TTC549 (cell line): Measurements from ENCODE around the gene CDCA5.
"Not testable (repeated sequence)": the region's sequence is repeated elsewhere in the genome, so short reads cannot be mapped to it uniquely, and the experiment has no call there.

ENCODE experiments used
- FAIRE-seq: peaks from 2 replicates; lab custom pipeline; 2012; peaks lifted over from hg19 to GRCh38; lab: Jason Lieb, UNC

Gene CDCA5

DNA sequence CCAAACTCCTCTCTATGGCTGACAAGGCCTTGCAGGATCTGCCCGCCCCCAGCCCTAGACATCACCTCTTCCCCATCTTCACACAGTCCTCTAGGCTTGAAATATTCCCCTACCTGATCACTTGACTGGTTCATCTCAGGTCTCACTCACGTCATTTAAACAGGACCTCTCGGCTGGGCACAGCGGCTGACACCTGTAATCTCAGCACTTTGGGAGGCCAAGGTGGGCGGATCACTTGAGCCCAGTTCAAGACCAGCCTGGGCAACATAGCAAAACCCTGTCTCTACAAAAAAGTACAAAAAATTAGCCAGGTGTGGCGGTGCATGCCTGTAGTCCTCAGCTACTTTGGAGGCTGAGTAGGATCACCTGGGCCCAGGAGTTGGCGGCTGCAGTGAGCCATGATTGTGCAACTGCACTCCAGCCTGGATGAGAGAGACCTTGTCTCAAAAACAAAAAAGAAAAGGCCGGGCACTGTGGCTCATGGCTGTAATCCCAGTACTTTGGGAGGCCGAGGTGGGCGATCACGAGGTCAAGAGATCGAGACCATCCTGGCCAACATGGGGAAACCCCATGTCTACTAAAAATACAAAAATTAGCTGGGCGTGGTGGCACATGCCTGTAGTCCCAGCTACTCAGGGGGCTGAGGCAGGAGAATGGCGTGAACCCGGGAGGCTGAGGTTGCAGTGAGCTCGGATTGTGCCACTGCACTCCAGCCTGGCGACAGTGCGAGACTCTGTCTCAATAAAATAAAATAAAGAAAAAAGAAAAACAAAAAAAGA, 35.2 kb upstream of the CDCA5 start:
- FAIRE-seq, result not testable (repeated sequence)

DNA sequence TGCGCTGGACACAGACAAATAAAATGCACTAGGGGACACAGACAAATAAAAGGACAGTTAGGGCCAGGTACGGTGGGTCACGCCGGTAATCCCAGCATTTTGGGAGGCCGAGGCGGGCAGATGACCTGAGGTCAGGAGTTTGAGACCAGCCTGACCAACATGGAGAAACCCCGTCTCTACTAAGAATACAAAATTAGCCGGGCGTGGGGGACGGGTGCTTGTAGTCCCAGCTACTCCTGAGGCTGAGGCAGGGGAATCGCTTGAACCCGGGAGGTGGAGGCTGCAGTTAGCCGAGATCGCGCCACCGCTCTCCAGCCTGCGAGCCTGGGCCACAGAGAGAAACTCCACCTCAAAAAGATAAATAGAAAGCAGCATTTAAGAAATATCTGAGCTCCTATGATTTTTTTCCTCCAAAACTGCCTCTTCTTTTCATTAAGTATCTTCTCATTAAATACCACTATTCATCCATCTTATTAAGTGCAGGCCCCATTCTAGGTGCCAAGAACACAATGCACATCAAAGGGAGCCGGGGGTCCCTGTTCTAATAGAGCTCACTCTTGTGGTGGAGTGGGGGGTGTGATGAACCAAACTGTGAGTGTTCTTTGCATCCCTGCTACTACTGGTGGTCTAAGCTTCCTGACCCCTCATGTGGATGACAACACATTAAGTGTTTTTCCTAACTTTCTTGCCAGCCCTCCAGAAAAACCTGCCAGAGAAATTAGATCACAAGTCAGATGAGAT, 34.4 kb upstream of the CDCA5 start:
- FAIRE-seq, result no peak

DNA sequence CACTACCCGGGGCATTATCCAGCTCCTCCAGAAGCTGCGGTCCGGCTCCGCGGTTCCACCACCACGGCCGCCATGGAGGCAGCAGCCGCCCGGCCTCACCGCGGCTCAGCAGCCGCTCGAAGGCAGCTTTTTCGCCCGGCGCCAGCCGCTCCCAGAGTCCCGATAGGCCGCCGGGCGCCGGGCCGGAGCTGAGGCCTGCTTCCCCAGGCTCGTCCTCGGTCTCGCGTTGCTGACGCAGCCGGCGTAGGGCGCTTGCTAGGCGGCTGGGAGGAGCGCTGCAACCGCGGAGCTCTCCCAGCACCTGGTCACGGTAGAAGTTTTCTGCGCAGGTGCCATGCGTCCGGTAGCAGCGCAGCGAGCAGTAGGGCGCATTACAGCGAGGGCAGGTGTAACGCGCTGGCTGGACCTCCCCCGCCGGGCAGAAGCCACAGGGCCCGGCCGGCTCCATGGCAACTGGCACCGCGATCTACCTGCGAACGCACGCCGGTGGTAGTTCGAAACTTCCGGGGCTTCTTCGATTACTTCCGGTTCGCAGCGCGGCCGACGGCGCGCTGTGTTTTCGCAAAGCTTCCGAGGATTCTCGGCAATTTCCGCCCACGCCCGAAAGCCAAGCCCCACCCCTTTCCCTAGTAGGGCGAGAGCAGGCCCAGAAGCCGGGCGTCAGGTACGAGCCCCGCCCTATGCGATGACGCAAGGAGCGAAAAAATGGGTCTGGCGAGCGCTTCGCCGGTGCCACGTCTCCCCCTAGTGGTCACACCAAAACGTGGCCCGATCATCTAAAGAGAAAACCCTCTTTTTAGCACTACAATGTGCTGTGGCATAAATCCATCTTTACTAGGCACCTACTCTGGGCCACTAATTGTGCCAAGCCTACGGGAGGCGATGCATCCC, 33.6 kb upstream of the CDCA5 start, which contains the start of gene ZNHIT2:
ZNHIT2 (minus strand) TSS at position 496 of the 891 bp plus-strand sequence; CDS start at position 448, 48 bp downstream.
- FAIRE-seq, result peak; percentile 95

DNA sequence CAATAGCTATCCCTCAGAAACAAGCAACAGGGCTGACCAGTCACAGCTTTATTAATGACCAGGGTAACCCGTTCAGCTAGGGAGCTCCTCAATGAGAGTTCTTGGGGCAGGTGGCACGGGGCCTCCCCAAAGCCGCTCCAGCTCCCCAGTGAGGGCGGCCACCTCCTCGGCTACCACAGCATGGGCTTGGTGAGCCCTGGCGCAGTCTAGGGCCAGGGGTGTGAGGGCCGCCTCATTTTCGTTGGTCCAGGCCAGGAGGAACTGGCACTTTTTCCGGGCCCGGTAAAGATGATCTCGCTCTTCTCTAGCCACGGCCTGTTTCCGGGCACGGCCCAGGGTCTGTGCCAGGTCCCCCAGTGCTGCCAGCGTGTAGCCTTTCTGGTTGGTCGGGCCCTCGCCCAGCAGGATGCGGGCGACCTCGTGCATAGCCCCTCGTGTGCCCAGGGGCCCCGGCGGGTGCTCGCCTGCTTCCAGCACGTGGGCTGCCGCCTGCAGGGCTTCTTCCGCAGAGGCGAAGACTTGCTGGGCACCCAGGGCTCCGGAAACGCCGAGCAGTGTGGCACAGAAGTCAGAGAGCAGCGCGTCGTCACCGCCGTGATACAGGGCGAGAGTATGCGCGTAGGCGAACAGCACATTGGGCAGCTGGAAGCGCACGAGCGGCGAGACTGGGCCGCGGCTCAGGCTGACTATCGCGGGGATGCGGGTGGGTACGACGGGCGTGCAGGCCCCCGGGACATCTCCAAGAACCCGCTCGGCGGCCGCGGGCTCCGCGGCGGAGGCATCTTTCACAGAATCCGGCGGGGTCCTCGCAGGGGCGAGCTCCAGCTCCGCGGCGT, 32.7 kb upstream of the CDCA5 start:
- no peak for FAIRE-seq

DNA sequence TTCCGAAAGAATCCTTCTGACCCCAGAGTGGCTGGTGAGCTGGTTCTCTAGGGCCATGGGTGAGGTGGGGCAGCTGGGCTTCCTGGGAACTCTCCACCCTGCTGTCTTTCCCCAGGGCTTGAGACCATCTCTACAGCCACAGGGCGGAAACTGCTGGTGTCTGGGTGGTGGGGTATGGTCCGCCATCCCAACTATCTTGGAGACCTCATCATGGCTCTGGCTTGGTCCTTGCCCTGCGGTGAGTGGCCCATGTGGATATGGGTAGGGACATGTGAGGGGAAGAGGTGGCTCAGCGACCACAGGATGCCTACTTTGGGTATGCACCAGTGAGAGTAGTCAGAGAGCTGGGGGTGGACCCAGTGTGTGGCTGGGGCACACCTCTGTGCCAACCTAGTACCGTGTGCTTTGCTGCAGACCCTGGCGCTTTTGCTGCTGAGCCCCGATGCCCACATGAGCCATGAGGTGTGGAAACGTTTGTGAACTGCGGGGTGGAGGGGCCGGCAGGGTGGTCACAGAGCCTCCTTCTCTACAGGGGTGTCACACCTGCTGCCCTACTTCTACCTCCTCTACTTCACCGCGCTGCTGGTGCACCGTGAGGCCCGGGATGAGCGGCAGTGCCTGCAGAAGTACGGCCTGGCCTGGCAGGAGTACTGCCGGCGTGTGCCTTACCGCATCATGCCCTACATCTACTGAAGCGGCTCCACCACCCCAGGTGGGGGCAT, 31.7 kb upstream of the CDCA5 start:
- no peak for FAIRE-seq

DNA sequence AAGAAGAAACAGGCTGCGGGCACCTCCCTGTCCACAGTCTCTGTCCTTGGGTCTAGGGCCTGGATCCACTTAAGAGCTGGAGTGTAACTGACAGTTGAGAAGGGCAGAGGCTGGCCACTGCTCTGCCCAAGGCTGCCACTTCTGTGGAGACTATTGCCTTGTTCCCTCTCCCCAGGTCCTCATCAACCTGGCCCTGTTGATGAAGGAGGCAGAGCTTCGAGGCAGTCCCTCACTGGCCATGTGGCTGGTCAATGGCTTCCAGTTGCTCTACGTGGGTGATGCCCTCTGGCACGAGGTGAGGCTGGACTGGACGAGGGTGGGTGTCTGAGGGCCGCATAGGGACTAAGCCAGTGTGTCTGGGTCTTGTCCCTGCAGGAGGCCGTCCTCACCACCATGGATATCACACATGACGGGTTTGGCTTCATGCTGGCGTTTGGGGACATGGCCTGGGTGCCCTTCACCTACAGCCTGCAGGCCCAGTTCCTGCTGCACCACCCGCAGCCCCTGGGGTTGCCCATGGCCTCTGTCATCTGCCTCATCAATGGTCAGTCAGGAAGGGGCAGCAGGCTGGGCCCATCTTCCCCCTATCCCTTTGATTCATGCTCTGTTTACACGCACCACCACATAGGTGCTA, 30.8 kb upstream of the CDCA5 start:
- no peak for FAIRE-seq

DNA sequence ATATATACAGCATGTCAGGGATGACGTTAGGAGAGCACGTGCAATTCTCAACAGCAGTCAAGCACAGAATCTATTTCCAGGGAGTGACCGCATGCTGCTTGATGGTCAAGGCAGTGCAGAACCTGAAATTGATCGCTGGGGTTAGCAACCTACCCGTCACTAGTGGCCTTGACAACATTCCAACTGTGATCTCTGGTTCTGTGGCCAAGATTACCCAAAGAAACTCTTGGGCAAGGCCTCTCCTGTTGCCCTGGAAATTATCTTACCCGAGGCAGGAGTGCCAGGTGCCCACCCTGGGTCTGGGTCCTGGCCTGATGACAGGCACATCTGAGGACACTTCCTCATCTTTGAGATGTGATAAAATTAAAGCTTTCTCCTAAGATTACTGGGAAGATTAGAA, 30.0 kb upstream of the CDCA5 start:
- FAIRE-seq, result no peak

DNA sequence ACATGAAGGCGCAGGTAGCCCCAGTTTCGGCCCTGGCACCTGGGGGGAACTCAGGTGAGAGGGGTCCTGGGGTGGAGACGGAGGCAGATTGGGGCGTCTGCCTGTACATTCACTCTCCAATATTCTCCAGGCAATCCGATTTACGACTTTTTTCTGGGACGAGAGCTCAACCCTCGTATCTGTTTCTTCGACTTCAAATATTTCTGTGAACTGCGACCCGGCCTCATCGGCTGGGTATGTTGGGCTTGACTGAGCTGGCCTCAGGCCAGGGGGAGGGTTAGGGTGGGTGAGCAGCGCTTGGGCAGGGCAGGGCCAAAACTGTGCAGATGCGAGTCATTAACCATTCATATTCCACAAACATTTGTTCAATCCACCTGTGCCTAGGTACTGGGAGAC, 29.5 kb upstream of the CDCA5 start:
- FAIRE-seq, result no peak

DNA sequence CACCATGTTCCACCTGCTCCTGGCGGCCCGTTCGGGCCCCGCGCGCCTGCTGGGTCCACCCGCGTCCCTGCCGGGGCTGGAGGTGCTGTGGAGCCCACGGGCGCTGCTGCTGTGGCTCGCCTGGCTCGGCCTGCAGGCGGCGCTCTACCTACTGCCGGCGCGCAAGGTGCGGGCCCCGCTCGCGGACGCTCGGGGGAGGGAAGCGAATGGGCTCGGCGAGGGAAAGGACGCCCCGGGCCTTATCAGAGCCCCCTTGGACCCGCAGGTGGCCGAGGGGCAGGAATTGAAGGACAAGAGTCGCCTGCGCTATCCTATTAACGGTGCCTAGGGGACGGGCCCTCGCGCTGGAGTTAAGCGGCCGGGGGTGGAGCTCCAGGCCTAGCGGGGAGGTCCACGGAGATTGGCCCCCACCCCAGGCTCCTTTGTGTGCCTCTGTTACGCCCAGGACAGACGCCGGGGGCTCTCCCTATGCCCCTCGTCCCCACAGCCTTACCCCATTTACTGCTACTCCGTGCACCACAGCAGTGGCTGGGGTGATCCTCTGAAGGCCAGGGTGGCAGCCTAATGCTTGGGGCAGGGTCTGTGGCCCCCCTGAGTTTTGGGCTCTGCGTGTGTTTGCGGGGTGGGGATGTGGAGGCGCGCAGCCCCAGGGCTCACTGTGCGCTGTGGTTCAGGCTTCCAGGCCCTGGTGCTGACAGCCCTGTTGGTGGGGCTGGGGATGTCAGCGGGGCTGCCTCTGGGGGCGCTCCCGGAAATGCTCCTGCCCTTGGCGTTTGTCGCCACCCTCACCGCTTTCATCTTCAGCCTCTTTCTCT, 28.9 kb upstream of the CDCA5 start:
- FAIRE-seq, result no peak

DNA sequence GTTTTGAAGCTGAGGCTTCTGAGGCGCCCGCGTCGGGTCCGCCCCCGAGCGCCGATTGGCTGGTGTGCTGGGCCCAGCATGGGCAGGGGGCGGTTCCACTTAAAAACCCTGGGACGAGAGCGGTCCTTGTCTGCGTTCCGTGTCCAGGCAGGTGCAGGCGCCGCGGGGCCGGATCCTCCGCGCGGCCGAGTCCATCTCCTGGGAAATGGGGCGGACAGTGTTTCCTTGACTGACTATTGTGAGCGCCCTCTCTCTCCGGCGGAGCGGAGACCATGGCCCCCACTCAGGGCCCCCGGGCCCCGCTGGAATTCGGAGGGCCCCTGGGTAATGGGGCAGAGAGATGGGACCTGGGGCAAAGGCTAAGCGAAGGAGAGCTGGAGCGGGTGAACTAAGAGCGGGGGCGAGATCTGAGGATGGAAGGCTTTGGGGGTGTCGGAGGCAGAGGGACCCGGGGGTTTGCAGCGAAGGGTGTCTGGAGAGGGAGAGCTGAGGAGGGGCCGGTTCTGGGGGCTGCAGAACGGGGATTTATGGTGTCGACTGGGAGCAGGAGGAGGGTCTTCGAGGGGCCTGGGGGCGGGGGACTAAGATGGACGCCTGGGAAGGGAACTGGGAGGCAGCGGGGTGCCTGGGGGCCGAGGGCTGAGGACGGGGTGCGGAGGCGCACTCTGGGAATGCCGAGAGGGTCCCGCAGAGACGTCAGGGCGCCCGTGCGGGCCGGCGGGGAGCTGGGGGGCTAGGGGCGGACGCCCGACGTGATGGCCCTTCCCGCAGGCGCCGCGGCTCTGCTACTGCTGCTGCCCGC, 28.1 kb upstream of the CDCA5 start, which contains the start of gene TM7SF2:
TM7SF2 (plus strand) TSS at position 129 of the 802 bp plus-strand sequence; CDS start at position 273, 144 bp downstream.
- FAIRE-seq, result peak; percentile 62

DNA sequence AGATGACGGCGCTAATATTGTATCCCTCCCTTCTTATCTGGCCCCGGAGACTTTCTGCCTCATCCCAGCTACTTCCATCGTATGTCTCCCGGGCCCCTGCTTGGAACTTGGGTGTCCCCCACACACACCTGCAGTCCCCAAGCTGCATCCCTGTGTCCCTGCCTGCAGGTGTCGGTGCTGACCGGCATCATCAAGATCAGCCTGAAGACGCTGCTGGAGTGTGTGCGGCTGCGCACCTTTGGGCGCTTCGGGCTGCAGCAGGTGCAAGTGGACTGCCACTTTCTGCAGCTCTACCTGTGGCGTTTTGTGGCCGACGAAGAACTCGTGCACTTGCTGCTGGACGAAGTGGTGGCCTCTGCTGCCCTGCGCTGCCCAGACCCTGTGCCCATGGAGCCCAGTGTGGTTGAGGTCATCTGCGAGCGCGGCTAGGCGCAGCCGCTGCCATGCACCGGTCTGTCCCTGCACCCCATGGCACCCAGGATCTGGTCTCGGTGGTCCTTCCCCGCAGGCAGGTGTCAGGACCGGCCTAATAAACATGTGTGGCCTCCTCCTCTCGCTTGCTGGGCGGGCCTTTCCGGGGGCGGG, 27.4 kb upstream of the CDCA5 start:
- no peak for FAIRE-seq

DNA sequence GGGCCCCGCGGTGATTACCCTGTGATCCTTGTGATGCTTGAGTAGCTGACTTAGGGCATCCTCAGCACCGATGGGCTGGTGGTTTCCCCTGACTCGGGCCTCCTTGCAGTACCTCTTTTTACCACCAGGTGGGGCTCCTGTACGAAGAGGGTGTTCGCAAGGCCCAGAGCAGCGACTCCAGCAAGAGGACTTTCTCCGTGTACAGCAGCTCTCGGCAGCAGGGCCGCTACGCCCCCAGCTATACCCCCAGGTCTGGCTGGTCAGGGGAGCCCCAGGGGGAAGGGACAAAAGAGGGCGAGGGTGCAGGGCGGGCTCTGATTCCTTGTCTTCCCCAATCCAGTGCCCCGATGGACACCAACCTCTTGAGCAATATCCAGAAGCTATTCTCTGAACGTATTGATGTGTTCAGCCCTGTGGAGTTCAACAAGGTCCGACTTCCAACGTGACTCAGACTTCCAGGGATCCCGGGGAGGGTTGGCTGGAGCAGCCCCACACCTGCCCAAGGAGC, 26.6 kb upstream of the CDCA5 start:
- FAIRE-seq, result peak; percentile 43

DNA sequence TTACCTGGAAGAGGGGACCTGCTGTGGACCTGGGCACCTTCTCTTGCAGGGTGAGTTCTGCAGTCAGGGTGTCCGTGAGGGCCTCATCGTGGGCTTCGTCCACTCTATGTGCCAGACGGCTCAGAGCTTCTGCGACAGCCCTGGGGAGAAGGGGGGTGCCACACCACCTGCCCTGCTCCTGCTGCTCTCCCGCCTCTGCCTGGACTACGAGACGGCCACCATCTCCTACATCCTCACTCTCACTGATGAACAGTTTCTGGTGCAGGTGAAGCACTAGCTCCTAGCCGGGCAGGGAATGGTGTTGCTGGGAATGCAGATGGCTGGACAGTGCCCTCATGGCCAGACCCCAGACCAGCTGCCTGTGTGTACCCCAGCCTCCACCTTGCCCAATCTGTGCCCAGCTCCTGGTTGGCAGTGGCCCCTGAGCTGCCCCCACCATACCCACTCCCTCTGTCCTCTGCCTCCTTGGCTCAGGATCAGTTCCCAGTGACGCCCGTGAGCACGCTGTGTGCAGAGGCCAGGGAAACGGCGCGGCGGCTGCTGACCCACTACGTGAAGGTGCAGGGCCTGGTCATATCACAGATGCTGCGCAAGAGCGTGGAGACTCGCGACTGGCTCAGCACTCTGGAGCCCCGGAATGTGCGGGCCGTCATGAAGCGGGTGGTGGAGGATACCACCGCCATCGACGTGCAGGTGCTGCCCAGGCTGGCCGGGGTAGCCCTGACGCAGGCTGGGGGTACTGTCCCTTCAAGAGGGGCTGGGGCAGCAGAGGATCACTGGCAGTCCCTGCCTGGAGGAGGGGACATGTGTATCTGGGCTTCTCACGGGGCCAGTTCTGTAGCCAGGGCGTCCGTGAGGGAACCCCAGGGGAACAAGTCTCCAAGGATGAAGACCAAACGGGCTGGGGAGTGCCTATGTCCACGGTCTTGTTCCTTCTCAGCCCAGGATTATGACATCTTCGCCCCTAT, 25.7 kb upstream of the CDCA5 start:
- no peak for FAIRE-seq

DNA sequence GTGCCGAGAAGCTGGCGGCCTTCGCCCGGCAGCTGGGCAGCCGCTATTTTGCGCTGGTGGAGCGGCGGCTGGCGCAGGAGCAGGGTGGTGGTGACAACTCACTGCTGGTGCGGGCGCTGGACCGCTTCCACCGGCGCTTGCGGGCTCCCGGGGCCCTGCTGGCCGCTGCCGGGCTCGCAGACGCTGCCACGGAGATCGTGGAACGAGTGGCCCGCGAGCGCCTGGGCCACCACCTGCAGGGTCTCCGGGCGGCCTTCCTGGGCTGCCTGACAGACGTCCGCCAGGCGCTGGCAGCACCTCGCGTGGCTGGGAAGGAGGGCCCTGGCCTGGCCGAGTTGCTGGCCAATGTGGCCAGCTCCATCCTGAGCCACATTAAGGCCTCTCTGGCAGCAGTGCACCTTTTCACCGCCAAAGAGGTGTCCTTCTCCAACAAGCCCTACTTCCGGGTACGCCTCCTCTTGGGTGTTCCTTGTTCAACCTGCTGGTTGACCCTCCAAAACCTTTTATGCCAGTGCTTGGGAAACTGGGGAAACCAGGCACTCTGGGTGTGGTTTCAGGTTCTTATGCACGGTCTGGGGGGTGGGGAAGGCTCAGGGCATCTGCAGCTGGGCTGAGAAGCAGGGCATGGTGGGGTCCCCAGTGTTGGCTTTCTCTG, 24.8 kb upstream of the CDCA5 start:
- FAIRE-seq, result no peak

DNA sequence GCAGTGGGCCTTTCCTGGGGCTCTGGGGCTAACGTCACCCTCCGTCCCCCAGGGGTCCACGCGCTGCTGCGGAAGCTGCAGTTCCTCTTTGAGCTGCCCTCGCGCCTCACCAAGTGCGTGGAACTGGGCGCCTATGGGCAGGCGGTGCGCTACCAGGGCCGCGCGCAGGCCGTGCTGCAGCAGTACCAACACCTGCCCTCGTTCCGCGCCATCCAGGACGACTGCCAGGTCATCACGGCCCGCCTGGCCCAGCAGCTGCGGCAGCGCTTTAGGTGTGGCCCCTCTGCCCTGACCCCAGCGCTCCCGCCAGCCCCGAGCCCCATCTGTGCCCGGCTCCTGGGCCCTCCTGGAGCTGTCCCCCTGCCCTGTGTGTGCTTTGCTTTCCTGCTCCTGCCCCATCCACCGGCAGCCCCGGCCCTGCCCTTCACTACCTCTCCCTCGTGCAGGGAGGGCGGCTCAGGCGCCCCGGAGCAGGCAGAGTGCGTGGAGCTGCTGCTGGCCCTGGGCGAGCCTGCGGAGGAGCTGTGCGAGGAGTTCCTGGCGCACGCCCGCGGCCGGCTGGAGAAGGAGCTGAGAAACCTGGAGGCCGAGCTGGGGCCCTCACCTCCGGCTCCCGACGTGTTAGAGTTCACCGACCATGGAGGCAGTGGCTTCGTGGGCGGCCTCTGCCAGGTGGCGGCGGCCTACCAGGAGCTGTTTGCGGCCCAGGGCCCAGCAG, 24.1 kb upstream of the CDCA5 start:
- FAIRE-seq, result no peak

DNA sequence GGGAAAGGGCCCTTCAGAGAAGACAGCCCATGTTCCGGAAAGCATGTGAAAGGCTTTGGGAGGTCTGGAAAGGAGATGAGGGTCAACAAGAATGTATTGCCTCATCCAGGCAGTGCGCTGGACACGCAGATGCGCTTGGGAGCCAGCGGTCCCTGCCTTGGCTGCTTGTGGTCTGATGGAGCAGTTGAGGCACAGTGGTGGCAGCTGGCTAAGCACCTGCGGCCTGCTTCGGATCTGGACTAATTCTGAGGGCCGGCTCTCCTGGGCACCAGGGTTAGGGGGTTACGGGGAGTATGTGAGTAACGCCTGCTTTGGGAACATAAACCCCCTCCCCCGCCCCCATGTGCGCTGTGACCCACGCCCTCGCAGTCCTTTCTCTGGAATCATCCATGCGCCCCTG, 23.2 kb upstream of the CDCA5 start:
- no peak for FAIRE-seq
